HG02981 (cell line): ENCODE data around the gene ACADSB.

Experiments used
- ATAC-seq: cut with Tn5 transposase; IDR thresholded peaks from one replicate; pipeline ENCODE4 v1.9.1; 2021; ENCODE audit warnings: mild to moderate bottlenecking, moderate library complexity; ENCODE audit not compliant: unreplicated experiment

Gene ACADSB

DNA sequence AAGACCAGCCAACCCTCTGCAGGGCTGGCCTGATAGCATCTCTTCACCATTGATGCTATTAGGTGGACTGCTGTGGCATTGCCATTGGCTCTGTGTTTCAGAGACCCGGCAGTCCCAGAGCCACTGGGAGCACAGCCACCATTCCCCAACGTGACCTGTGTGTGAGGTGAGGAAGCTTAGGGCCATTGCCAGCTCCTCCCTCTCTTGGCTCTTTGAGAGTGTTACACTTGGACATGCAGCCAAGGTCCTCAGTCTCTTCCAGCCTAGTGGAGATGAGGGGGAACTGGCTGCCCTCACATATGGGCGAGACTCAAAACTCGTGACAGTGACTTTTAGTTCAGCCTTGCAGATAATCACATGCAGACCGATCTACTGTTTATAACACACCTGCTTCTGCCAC is 87.6 kb downstream of the ACADSB start:
- ATAC-seq: no peak

DNA sequence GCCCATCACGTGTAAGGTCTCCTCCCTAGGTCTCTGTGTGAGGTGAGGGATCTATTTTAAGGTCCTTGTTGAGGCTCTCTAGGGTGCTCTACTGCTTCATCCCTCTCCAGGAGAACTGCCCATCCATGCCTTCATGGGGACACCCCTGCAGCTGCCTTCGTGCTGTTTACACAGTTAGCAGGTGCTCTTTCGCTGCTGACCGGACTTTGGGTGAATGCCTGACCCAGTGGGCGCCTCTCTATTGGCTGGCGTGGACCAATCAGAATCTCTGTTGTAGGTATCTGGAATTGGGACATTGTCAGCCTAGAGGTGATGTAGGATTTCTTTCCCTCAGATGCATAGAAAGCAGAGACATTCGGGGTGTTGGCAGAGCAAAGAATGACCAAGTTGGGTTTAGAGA is 88.2 kb downstream of the ACADSB start:
- ATAC-seq: no peak

DNA sequence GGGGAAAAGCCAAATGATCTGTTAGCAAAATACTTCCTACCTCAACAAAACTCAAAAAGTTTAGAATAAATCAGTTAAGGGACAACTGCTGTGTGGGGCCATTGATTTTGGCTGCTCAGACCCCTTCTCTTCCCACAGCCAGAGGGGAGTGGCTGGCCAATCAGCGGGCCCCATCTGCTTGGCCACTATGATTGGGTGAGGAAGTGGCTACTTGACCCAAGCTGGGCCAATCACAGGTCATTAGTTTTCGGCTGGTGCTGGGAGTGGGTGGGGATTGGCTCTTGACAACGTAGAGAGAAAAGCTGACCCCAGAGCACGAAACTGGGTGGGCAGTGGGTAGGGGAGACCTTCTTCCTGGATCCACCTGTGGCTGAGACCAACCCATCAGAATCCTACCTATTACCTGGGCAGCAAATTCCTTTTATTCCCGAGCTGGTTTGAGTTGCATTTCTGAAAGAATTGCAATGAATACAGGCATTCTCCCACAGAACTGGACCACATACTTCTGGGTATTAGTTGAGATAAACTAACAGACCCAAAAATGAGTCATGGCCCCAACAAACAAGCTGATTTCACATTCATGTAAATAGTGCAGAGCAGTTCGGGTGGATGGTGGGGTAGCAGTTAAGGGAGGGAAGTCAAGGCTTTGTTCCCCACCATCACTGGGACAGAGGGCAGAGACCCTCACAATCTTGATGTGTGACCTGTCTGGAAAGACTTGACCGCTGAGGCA is 91.4 kb downstream of the ACADSB start:
- ATAC-seq: no peak

DNA sequence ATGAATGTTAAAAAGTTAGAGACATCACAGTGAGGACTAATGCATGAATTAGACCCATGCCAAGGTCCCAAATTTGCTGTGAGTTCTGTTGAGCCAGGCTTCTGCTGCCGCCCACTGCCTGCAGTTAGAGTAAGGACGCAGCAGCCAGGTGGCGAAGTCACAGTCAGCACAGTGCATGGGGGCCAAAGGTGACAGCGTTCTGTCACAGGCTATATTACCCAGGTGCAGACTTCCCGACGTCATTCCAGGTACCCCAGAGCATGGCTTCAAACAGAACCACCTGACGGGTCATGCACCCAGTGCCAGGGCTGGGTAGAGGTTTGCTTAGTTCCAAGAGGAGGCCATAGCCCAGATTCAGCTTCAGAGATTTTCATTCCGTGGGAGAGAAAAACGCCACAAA is 93.1 kb downstream of the ACADSB start:
- no peak for ATAC-seq

DNA sequence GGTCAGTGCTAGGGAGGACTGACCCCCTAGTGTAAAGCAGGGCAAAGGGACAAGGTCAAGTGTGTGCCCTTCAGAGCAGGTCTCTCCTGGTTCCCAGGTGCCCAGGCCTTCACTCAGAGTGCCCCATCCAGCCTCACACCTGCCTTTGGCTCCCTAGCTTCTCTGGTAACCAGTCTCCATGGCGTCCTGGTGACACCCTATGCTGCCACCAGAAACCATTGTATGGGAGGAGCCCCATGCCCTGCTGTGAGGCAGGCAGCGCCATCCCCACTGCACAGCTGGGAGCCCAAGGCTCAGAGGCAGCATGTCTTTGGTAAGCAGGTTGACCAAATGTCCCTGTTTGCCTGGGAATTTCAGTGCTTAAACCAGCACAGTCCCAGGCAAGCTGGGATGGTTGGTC is 93.9 kb downstream of the ACADSB start:
- ATAC-seq: no peak

DNA sequence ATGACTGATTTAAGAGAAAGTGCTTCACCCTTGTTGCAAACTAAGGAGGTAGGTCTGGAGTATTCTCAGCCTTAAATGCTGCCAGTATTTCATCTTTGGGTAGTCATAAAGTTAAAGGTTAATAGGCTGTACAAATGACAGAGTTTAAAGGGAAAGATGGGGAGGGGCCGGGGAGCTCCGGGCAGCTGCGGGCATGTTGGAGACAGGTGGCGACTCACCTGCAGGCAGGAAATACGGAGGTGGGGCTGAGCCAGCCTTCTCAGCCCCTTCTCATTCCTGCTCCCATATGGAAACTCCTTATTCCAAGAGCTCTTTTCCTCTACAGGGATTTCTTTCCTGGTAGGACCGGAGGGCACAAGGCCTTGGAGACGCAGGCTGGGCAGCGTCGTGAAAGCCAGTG is 95.1 kb downstream of the ACADSB start:
- no peak for ATAC-seq
